Measurements from ENCODE around the gene CDC42EP5.
"Not testable (repeated sequence)": the region's sequence is repeated elsewhere in the genome, so short reads cannot be mapped to it uniquely, and the experiment has no call there.

Gene CDC42EP5

DNA sequence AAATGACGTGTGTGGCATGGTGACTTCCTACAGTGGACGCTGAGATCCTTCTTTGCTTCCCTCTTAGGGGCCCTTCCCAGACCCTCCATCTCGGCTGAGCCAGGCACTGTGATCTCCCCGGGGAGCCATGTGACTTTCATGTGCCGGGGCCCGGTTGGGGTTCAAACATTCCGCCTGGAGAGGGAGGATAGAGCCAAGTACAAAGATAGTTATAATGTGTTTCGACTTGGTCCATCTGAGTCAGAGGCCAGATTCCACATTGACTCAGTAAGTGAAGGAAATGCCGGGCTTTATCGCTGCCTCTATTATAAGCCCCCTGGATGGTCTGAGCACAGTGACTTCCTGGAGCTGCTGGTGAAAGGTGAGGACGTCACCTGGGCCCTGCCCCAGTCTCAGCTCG lies 34.7 kb upstream of the CDC42EP5 start:
- in situ Hi-C loops (cut with HindIII; ENCODE audit: low sequenced_read_pairs): no loop called here
- no peak for DNase-seq (ENCODE audit: low read depth)
- TF ChIP-seq, protein P1, sequence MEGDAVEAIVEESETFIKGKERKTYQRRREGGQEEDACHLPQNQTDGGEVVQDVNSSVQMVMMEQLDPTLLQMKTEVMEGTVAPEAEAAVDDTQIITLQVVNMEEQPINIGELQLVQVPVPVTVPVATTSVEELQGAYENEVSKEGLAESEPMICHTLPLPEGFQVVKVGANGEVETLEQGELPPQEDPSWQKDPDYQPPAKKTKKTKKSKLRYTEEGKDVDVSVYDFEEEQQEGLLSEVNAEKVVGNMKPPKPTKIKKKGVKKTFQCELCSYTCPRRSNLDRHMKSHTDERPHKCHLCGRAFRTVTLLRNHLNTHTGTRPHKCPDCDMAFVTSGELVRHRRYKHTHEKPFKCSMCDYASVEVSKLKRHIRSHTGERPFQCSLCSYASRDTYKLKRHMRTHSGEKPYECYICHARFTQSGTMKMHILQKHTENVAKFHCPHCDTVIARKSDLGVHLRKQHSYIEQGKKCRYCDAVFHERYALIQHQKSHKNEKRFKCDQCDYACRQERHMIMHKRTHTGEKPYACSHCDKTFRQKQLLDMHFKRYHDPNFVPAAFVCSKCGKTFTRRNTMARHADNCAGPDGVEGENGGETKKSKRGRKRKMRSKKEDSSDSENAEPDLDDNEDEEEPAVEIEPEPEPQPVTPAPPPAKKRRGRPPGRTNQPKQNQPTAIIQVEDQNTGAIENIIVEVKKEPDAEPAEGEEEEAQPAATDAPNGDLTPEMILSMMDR (IDR thresholded peaks at IDR 0.05; ENCODE audit: low read depth, low read length, missing control alignments): no peak
- no peak overlapping the region for H3K4me3 ChIP-seq (ENCODE audit: low read depth, low read length)

DNA sequence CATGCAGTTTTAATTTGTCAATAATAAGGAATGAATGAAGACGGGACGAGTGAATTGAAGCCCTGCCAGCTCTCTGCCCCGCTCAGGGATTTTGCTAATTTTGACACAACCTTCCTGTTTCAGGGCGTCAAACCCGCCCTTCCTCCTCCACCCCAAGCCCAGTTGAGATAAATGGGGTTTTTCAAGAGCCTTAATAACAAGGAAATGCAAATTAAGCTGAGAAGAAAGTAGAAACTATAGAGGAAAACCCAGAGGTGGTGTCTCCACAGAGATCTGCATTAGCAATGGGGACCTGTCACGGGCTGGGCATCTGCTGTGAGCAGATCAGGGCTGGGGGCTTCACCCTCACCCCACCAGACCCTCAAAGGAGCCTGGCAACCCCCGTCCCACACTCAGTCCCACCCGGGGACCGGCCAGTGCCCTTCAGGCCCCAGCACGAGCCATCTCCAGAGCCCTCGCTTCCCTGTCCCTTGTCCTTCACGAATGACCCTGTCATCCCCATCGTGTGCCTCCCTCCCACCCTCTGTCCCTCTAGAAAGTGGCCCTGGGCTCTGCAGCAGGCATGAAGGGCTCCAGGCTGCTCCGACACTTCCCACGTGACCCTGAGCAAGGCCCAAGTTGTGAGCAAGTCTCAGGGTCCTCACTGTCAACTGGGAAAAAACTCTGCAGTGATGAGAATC lies 34.1 kb upstream of the CDC42EP5 start:
- H3K4me3 ChIP-seq (ENCODE audit: low read depth, low read length); DNase-seq (ENCODE audit: low read depth); in situ Hi-C loops (cut with HindIII; ENCODE audit: low sequenced_read_pairs): not testable (repeated sequence)

DNA sequence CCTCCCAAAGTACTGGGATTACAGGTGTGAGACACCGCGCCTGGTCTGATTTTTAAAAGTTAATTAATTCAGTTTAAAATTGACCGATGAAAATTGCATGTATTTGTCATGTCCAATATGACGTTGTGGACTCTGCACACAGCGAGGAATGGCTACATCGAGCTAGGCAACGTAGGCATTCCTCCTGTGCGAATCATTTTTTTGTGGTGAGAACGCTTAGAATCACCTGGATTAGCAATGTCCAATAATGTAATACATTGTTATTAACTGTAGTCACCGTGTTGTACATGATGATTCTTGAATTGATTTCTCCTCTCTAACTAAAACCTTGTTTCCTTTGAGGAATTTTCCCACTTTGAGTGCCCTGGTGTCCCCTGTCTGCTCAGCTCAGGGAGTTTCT lies 33.0 kb upstream of the CDC42EP5 start:
- in situ Hi-C loops (cut with HindIII; ENCODE audit: low sequenced_read_pairs): no loop called here
- TF ChIP-seq, protein P1 (IDR thresholded peaks at IDR 0.05; ENCODE audit: low read depth, low read length, missing control alignments): no peak
- DNase-seq (ENCODE audit: low read depth): no peak
- no peak overlapping the region for H3K4me3 ChIP-seq (ENCODE audit: low read depth, low read length)

DNA sequence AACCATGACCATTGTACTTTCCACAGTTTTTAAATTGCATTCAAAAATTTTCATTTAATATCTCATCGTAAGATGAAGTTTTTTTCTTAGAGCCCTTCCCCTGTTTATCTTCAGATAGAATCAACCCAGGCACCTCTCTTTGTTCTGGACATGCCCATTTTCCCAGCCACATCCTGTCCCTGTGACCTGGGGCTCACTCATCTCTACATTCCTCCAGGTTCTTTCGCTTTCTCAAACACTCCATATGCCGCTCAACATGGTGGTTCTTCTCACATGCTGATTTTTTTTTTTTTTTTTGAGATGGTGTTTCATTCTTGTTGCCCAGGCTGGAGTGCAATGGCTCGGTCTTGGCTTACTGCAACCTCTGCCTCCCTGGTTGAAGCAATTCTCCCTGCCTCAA lies 32.4 kb upstream of the CDC42EP5 start:
- DNase-seq (ENCODE audit: low read depth); H3K4me3 ChIP-seq (ENCODE audit: low read depth, low read length); in situ Hi-C loops (cut with HindIII; ENCODE audit: low sequenced_read_pairs): not testable (repeated sequence)

DNA sequence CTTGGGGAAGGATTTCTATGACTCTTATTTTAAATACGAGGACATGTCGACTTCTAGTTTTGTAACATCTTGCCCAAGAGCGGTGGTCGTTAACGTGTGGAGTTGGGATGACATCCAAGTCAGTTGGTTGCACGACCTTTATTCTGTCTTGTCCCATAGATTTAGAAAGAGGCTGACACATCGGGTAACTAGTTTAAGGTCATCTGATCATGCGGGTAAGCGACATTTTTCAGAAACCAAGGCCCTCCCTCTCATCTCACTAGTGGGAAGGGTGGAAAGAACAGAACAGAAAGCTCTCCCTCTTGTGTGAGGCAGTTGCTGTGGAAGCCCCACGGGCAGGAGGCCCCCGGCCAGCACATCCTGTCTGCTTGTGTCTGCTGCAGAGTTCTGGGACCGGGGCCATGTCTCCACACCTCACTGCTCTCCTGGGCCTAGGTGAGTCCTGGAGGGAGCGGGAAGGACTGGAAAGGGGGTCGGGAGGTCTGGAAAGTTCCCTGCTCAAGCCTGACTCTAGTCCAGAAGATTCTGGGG lies 29.5 kb upstream of the CDC42EP5 start, which contains the start of gene LAIR2:
Gene LAIR2 (plus strand): TSS at position 314 of the 531 bp plus-strand sequence. CDS start 88 bp downstream, at position 402.
- DNase-seq (ENCODE audit: low read depth): no peak
- in situ Hi-C loops (cut with HindIII; ENCODE audit: low sequenced_read_pairs): no loop called here
- TF ChIP-seq, protein P1 (IDR thresholded peaks at IDR 0.05; ENCODE audit: low read depth, low read length, missing control alignments): no peak
- no peak within 1 kb of the TSS for H3K4me3 ChIP-seq (ENCODE audit: low read depth, low read length)

DNA sequence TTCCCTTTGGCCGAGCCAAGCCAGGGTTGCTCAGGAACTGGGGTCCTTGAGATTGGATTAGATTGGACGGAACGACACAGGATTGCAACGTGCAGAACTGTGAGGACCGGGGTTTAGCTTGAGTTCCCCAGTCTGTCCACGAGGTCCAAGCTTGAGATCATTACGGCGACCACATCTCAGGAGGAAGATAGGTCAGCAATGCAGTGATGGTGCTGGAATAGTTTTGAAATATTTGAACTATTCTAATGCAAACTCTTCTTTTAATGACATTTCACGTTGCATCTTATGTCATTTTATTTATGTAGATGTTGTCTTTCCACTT lies 25.3 kb upstream of the CDC42EP5 start:
- H3K4me3 ChIP-seq (ENCODE audit: low read depth, low read length); in situ Hi-C loops (cut with HindIII; ENCODE audit: low sequenced_read_pairs); DNase-seq (ENCODE audit: low read depth): not testable (repeated sequence)

DNA sequence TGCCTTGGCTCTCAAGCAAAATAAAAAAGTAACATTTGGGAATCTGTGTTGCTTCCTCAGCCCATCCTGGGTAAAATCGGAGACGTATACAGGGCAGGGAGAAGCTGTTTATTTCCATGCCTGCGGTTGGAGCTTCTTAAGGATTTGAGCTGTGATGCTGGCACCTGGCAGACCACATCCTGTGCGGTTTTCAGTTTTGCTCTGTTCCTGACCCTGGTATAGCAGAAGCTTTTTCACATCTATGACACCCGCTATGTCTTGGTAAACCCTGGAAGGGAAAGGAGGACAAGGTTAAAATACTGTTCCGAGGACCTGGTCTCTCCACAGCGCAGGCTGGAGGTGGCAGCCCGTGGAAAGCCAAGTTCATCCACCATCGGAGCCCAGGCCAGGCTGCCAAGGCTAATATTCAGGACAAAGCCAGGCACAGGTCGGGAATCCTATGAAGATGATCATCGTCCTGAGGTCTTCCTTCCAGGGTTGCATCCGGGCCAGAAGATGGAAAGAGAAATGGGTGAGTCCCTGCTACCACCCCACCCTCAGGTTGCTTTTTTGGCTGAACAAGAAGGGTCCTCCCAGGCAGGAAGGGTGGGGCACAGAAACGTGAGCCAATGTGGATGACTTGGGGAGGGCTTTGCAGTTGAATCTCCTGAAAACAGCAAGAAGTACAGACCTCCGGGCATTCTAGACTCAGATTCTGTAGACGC lies 24.8 kb upstream of the CDC42EP5 start:
- H3K4me3 ChIP-seq (ENCODE audit: low read depth, low read length); in situ Hi-C loops (cut with HindIII; ENCODE audit: low sequenced_read_pairs); DNase-seq (ENCODE audit: low read depth): not testable (repeated sequence)

DNA sequence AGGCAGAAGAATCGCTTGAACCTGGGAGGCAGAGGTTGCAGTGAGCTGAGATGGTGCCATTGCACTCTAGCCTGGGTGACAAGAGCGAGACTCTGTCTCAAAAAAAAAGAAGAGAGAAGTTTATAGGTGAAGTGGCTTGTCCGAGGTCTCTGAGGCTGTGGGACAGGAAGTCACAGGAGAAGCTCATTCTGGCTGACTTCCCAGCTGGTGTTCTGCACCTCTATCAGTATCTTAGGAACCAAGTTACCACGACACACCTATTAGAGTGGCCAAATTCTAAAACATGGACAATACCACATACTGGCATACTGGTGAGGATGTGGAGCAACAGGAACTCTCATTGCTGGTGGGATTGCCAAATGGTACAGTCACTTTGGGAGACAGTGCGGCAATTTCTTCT lies 22.2 kb upstream of the CDC42EP5 start:
- H3K4me3 ChIP-seq (ENCODE audit: low read depth, low read length); DNase-seq (ENCODE audit: low read depth); in situ Hi-C loops (cut with HindIII; ENCODE audit: low sequenced_read_pairs): not testable (repeated sequence)

DNA sequence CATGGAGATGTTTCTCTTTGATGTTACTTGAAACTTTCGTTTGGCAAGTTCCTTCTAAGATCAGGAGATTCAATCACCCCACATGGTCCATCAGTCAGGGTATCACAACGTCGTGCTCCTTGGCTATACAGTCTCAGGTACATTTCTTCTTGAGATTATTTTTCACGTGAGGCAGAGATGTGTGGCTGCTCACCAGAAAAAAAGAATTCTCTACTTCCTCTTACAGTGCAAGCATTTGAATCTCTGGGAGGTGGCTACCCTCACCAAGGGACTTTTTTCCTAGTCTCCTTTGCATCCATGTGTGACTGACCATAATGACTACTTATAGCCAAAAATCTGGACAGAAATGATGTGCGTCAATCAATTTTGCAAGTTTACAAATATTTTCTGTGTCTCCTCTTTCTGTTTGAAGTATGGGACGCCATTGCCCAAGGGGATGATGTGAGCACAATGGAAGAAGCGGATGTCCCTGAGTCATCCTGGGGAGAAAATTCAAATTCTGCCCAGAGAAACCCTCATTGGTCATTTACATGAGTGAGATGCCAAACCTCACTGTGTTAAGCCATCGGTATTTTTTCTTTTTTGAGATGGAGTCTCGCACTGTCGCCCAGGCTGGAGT lies 21.0 kb upstream of the CDC42EP5 start:
- H3K4me3 ChIP-seq (ENCODE audit: low read depth, low read length): no peak overlapping the region
- in situ Hi-C loops (cut with HindIII; ENCODE audit: low sequenced_read_pairs): no loop called here
- no peak for DNase-seq (ENCODE audit: low read depth)
- TF ChIP-seq, protein P1 (IDR thresholded peaks at IDR 0.05; ENCODE audit: low read depth, low read length, missing control alignments): no peak

DNA sequence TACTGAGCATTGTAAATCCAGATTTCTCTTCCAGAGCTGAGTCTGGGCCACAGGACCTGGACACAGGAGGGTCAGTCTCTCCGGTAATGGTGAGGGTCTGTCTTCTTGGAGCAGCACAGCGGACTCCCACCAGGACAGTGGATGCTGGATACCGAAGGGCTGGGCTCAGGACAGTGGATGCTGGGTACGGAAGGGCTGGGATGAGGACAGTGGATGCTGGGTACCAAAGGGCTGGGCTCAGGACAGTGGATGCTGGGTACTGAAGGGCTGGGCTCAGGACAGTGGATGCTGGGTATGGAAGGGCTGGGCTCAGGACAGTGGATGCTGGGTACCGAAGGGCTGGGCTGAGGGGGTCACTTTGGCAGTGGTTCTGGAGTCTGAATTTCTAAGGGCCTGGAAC lies 20.0 kb upstream of the CDC42EP5 start:
- H3K4me3 ChIP-seq (ENCODE audit: low read depth, low read length); DNase-seq (ENCODE audit: low read depth); in situ Hi-C loops (cut with HindIII; ENCODE audit: low sequenced_read_pairs): not testable (repeated sequence)

All from astrocyte of the cerebellum (primary cell).